CD14-positive monocyte (primary cell): ENCODE data around the gene VLDLR. TPM values are rescaled to one million over a fixed set of nuclear protein-coding genes. Genes with fewer than 3 reads are reported as not detected.

Experiments
- DNase-seq, 3 donors: peaks; one replicate each; pipeline ENCODE4 v3.0.0-alpha.2; 2011 to 2022
- H2AFZ ChIP-seq: 2 replicates; pipeline ENCODE4 v1.6.0; 2012; ENCODE audit warnings: mild to moderate bottlenecking, low read depth, low read length, inconsistent platforms; ENCODE audit not compliant: insufficient read depth, poor library complexity, severe bottlenecking
- H3K27ac ChIP-seq, 2 donors: 1 replicate in 1 of 2; 2 replicates in 1 of 2; pipeline ENCODE4 v1.5.1; 2012 to 2013; ENCODE audit warnings: low read length in 2 of 2, control low read depth in 1 of 2, inconsistent platforms in 1 of 2, low read depth in 1 of 2, mild to moderate bottlenecking in 1 of 2
- H3K27me3 ChIP-seq, 2 donors: one replicate each; pipeline versions ENCODE4 v1.6.0 to v1.6.1; 2011 to 2013; ENCODE audit warnings: low read length in 2 of 2; ENCODE audit not compliant: control insufficient read depth in 2 of 2, insufficient read depth in 2 of 2
- H3K36me3 ChIP-seq, 2 donors: replicated peaks in 1 of 2; 1 replicate in 1 of 2; 2 replicates in 1 of 2; pipeline versions ENCODE4 v1.5.1 to v1.6.1; 2012 to 2013; ENCODE audit warnings: low read length in 2 of 2, control low read depth in 1 of 2, inconsistent platforms in 1 of 2, mild to moderate bottlenecking in 1 of 2; ENCODE audit not compliant: insufficient read depth in 2 of 2, control insufficient read depth in 1 of 2
- H3K4me1 ChIP-seq, 2 donors: 1 replicate in 1 of 2; 2 replicates in 1 of 2; pipeline versions ENCODE4 v1.5.1 to v1.6.1; 2012 to 2013; ENCODE audit warnings: low read length in 2 of 2, control low read depth in 1 of 2, inconsistent platforms in 1 of 2, mild to moderate bottlenecking in 1 of 2, moderate library complexity in 1 of 2; ENCODE audit not compliant: insufficient read depth in 2 of 2, control insufficient read depth in 1 of 2
- H3K4me2 ChIP-seq: replicated peaks from 2 replicates; pipeline ENCODE3; 2012; ENCODE audit warnings: low read length, moderate library complexity, mild to moderate bottlenecking; ENCODE audit not compliant: poor library complexity, severe bottlenecking; ENCODE audit errors: extremely low read depth
- H3K4me3 ChIP-seq, 3 experiments: fragments of 200-600 bp in 1 of 3; sonication (generic) in 1 of 3; replicated peaks in 1 of 3; 1 replicate in 2 of 3; 2 replicates in 1 of 3; pipeline ENCODE4 v1.5.1; 2011 to 2013; ENCODE audit warnings: low read length in 3 of 3, mild to moderate bottlenecking in 3 of 3, control low read depth in 2 of 3, low read depth in 2 of 3, inconsistent platforms in 1 of 3, moderate library complexity in 1 of 3
- H3K79me2 ChIP-seq: 2 replicates; pipeline ENCODE4 v1.6.0; 2012; ENCODE audit warnings: mild to moderate bottlenecking, control low read depth, inconsistent platforms, low read length, moderate library complexity; ENCODE audit not compliant: insufficient read depth
- H3K9ac ChIP-seq: 2 replicates; pipeline ENCODE4 v1.6.0; 2017; ENCODE audit warnings: low read length, mild to moderate bottlenecking; ENCODE audit not compliant: insufficient read depth, poor library complexity, severe bottlenecking
- H3K9me3 ChIP-seq, 2 donors: replicated peaks in 1 of 2; 1 replicate in 1 of 2; 2 replicates in 1 of 2; pipeline versions ENCODE4 v1.5.1 to v1.6.1; 2012 to 2013; ENCODE audit warnings: low read length in 2 of 2, control low read depth in 1 of 2; ENCODE audit not compliant: control insufficient read depth in 1 of 2, insufficient read depth in 1 of 2
- H4K20me1 ChIP-seq: 2 replicates; pipeline ENCODE4 v1.6.0; 2012; ENCODE audit warnings: mild to moderate bottlenecking, low read length, control low read depth, moderate library complexity; ENCODE audit not compliant: insufficient read depth
- H3K27ac Mint-ChIP-seq, 7 donors: one replicate each; pipeline ENCODE4 v1.8.0; 2020; ENCODE audit warnings: mild to moderate bottlenecking in 7 of 7, mixed read lengths in 7 of 7, moderate library complexity in 6 of 7, inconsistent platforms in 2 of 7
- H3K27me3 Mint-ChIP-seq, 3 donors: one replicate each; pipeline ENCODE4 v1.8.0; 2021 to 2022; ENCODE audit warnings: low read depth in 3 of 3, mild to moderate bottlenecking in 3 of 3, mixed read lengths in 3 of 3, moderate library complexity in 3 of 3, inconsistent platforms in 1 of 3
- H3K36me3 Mint-ChIP-seq, 2 donors: one replicate each; pipeline ENCODE4 v1.8.0; 2020; ENCODE audit warnings: mixed read lengths in 2 of 2, inconsistent platforms in 1 of 2, mild to moderate bottlenecking in 1 of 2
- H3K4me1 Mint-ChIP-seq: one replicate; pipeline ENCODE4 v1.8.0; 2020; ENCODE audit warnings: mild to moderate bottlenecking, mixed read lengths
- H3K4me3 Mint-ChIP-seq, 2 donors: one replicate each; pipeline ENCODE4 v1.8.0; 2020; ENCODE audit warnings: mild to moderate bottlenecking in 2 of 2, mixed read lengths in 2 of 2, moderate library complexity in 1 of 2
- H3K9me3 Mint-ChIP-seq, 7 donors: one replicate each; pipeline ENCODE4 v1.8.0; 2020 to 2022; ENCODE audit warnings: mixed read lengths in 7 of 7, mild to moderate bottlenecking in 6 of 7, moderate library complexity in 6 of 7, inconsistent platforms in 2 of 7
- WGBS: methylation state at CpG from one replicate; pipeline ENCODE4 v1.1.5; 2013; ENCODE audit warnings: missing lambda C conversion rate; ENCODE audit not compliant: insufficient coverage; 5-methylcytosine and 5-hydroxymethylcytosine counted together
- intact Hi-C, 2 donors: fragments of 100-400 bp; cut with micrococcal nuclease; formaldehyde crosslinking; loops; one replicate each; pipeline versions ENCODE4 v1.15.0 to v1.15.1; 2023
- polyA plus RNA-seq, 3 donors: library from polyadenylated mRNA; depleted of rRNA in 1 of 3; unstranded in 2 of 3; stranded (reverse) in 1 of 3; fragments of 300-500 nt in 2 of 3; fragments of >200 nt in 1 of 3; fragmentation: Illumina TruSeq in 2 of 3; gene quantifications; 1 replicate in 2 of 3; 2 replicates in 1 of 3; pipeline ENCODE4 v1.2.3, GENCODE V29; 2012 to 2021
- TF ChIP-seq, protein P1 (sequence below): fragments of 200-600 bp; IDR thresholded peaks from one replicate; pipeline ENCODE4 v1.8.0; 2022; ENCODE audit warnings: antibody characterized with exemption, mild to moderate bottlenecking

VLDLR gene
- polyA plus RNA-seq, 3 donors: 0.05 to 0.07 TPM; not detected in 1

DNA sequence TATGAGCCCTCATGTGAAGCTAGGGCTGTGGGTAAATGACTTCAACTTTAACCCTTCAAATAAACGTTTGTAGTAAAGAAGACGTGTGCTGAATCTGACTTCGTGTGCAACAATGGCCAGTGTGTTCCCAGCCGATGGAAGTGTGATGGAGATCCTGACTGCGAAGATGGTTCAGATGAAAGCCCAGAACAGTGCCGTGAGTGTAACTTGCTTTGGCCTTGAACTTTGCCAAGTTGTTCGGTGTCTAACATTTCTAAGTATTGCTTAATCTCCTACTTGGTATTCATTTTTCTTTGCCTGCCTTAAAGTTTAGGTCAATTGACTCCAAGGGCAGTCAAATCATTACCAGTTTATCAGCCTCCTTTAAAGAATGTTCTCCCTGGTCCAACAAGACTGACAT lies 18.2 kb downstream of the VLDLR start:
- Histone ChIP-seq H4K20me1 (no peaks in the 10 kb centered on the region), H3K4me3 (no peak overlapping the region), H3K4me2 (no peak overlapping the region), H3K4me1 (no peaks in the 10 kb centered on the region), H3K9me3 (no peaks in the 10 kb centered on the region), H3K9ac (no peak overlapping the region), H3K36me3 (no peaks in the 10 kb centered on the region), H2AFZ (no peak overlapping the region), H3K79me2 (no peaks in the 10 kb centered on the region), H3K27ac (no peak overlapping the region), H3K27me3 (peaks cover 0 to 2% of the 10 kb centered on the region in 2 donors)
- Mint-ChIP-seq H3K27me3 (peaks cover 0 to 3% (median 0%) of the 10 kb centered on the region in 3 donors), H3K4me3 (no peak overlapping the region), H3K4me1 (no peaks in the 10 kb centered on the region), H3K9me3 (peaks cover 0 to 6% (median 2%) of the 10 kb centered on the region in 7 donors), H3K27ac (no peak overlapping the region), H3K36me3 (no peaks in the 10 kb centered on the region)
- intact Hi-C loops: no loop called here
- DNase-seq: no peak
- 97% methylated on average over 6 of the region's 7 CpGs for WGBS
- TF ChIP-seq, protein P1, sequence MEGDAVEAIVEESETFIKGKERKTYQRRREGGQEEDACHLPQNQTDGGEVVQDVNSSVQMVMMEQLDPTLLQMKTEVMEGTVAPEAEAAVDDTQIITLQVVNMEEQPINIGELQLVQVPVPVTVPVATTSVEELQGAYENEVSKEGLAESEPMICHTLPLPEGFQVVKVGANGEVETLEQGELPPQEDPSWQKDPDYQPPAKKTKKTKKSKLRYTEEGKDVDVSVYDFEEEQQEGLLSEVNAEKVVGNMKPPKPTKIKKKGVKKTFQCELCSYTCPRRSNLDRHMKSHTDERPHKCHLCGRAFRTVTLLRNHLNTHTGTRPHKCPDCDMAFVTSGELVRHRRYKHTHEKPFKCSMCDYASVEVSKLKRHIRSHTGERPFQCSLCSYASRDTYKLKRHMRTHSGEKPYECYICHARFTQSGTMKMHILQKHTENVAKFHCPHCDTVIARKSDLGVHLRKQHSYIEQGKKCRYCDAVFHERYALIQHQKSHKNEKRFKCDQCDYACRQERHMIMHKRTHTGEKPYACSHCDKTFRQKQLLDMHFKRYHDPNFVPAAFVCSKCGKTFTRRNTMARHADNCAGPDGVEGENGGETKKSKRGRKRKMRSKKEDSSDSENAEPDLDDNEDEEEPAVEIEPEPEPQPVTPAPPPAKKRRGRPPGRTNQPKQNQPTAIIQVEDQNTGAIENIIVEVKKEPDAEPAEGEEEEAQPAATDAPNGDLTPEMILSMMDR: no peak

DNA sequence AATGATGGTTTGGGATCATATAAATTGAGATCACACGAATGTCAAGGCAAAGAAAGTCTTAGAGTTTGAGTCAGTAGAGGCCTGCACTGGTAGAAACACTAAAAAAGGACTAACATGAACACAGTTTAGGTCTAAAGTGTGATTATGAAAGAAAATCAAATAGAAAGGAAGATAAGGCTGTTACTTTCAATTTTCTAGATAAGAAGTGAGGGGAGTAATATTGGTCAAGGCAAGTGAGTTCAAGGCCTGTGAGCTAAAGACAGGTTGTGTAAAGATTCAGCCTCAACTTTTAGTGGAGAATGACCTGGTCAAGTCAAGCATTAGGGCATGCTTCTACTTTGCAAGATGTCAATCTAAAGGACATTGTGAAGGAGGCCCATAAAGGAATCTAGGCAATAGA lies 19.0 kb downstream of the VLDLR start:
- Histone ChIP-seq H3K79me2 (no peaks in the 10 kb centered on the region), H3K27me3 (no peaks in the 10 kb centered on the region), H2AFZ (no peak overlapping the region), H3K4me3 (no peak overlapping the region), H3K4me2 (no peak overlapping the region), H3K27ac (no peak overlapping the region), H4K20me1 (no peaks in the 10 kb centered on the region), H3K4me1 (no peaks in the 10 kb centered on the region), H3K36me3 (no peaks in the 10 kb centered on the region), H3K9ac (no peak overlapping the region), H3K9me3 (no peaks in the 10 kb centered on the region)
- TF ChIP-seq, protein P1: no peak
- WGBS: 88% methylated on average over 1 of the region's 1 CpG
- H3K27ac Mint-ChIP-seq: no peak overlapping the region
- DNase-seq: no peak
- H3K36me3 Mint-ChIP-seq: no peaks in the 10 kb centered on the region
- no peaks in the 10 kb centered on the region for H3K4me1 Mint-ChIP-seq
- H3K9me3 Mint-ChIP-seq: peaks cover 0 to 6% (median 2%) of the 10 kb centered on the region in 7 donors
- peaks cover 0 to under 1% (median 0%) of the 10 kb centered on the region in 3 donors for H3K27me3 Mint-ChIP-seq
- H3K4me3 Mint-ChIP-seq: no peak overlapping the region
- intact Hi-C loops: no loop called here
